Measurements from ENCODE around the gene PPP2R5C.

Gene PPP2R5C

DNA sequence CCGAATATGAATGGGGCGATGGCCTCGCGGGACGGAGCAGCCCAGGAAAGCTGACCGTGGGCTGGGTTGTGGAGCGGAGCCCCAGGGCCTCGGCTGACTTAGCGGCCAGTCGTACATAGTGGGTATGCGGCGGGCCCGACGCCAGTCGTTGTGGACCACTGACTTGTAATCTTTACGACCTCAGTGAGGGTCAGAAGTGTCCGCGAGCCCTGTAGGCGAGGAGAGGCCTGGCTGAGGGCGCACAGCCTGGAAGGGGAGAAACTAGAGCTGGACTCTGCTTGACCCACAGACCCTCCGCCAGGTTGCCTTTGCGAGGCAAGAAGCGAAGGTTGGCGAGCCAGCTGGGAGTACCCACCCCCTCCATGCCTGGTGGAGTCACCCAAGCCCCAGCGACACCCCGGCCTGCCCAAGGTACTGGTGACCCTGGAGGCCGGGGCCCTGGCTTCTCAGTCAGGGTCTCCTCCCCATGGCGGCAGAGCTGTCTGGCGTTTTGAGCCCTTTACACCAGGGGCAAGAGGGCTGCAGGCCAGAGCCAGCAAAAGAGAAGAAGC is 187.2 kb downstream of the PPP2R5C start:
- DNase-seq (ENCODE audit: low read depth in 2 of 2): no peak

DNA sequence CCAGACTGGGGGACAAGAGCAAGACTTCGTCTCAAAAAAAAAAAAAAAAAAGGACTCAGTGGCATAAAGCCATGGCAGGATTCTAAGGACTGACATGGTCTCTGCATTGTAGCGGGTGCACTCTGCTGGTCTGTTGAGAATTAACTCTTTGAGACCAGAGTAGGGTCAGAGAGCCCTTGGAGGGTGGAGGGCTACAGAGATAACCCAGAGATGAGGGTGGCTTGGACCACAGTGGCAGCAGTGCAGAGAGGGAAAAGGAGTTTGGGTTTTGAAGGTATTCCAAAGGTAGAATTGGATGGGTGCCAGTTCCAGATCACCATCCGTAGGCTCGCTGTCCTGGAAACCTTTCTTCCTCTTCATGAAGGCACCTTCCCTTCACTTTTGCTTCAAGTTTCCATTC is 188.6 kb downstream of the PPP2R5C start:
- no peak for DNase-seq (ENCODE audit: low read depth in 2 of 2)

DNA sequence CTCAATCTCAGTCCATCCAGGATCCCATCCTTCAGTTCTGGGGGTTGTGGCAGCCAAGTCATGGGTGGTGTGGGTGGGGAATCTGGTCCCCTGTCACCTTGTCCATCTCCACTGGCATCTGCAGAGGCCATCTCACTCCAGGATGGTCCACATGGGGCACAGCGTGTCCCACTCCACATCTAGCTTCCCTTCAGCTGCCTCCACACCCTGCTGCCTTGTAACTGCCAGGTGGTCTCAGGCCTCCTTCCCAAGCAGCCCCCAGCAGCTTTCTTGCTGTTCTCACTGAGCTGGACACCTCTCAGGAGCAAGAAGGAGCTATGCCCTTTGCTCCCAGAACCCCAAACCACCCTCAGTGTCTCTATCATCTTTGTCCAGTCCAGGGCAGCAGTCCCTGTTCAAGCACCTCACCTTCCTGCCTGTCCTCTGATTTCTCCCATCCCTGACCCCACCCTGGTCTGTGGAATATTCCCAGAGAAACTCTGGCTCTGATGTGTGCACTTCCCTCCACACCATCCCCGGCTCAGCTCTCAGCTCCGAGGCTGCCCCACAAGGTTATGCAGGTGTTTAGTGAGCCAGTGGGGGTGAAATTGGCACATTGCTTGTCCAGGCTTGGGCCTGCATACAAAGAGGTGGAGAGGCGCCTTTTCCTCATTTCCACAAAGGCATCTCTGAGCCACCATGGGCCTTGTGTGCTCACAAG is 189.2 kb downstream of the PPP2R5C start:
- DNase-seq (ENCODE audit: low read depth in 2 of 2): no peak

DNA sequence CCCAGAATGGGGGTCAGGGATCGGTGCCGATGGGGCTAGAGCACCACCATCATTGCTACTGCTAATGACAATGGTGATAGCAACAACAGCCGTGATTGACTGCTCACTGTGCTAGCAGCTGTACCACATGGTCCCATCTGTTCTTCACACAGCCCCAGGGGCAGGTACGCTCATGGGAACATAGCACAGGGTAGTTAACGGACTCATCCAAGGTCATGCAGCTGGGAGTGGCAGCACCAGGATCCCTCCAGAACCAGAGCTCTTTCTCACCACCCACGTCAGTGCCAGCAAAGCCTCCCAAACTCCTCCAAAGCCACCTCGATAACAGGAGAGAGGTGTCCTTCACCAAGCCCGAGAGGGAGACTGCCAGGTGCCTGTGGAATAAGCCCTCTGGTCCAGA is 191.6 kb downstream of the PPP2R5C start:
- no peak for DNase-seq (ENCODE audit: low read depth in 2 of 2)

DNA sequence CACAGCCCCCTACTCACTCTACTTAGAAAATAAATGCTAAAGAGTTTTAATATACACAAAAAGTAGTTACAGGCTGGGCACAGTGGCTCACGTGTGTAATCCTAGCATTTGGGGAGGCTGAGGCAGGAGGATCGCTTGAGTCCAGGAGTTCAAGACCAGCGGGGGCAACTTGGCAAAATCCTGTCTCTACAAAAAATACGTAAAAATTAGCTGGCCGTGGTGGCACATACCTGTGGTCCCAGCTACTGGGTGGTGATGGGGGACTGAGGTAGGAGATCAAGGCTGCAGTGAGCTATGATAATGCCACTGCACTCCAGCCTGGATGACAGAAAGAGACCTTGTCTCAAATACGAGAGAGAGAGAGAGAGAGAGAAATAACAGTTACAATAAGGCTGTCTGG is 193.0 kb downstream of the PPP2R5C start:
- no peak for DNase-seq (ENCODE audit: low read depth in 2 of 2)

DNA sequence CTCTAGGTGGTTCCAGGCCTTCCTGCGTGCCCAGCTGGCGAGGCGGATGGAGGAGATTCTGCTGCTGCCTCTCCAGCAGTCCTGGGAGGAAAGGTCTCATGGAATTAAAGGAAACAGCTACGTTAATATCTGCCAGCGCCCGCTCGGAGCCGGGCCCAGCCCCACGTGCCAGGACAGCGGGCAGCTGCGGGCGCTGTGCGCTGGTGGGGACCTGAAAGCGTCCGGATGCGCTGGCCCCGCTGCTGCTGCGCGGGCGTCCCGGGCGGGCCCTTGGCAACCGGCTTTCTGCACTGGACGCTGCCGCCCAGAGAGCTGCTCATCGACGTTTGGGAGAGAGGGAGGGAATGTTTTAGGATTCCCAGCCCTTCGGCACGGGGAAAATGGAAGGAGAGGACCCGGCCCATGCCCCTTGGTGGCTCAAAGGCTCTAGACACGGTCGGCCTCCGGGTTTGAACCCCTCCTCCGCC is 194.2 kb downstream of the PPP2R5C start:
- DNase-seq (ENCODE audit: low read depth in 2 of 2): no peak

DNA sequence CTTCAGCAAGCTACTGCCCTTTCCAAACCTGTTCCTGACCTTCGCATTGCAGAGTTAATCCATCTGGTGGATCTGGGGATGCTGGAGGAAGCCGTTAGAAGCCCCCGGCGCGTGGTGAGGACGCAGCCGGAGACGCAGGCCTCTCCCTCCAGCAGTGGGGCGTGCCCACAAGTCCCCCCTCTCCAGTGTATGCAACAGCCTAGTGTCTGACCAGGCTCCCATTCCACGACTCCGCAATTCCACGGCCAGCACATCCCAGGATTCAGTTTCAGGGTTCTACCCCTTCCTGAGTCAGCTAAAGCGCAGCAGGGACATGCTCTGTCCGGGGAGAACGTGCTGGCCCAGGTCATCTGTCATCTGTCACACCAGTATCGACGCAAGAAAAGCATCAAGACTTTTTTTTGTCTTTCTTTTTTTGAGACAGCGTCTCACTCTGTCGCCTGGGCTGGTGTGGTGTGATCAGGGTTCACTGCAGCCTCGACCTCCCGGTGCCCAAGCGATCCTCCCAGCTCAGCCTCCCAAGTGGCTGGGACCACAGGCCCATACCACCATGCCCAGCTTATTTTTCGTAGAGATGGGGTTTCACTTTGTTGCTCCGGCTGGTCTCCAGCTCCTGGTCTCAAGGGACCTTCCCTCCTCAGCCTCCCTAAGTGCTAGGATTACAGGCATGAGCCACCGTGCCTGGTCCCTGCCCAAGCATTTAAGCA is 194.8 kb downstream of the PPP2R5C start:
- no peak for DNase-seq (ENCODE audit: low read depth in 2 of 2)

DNA sequence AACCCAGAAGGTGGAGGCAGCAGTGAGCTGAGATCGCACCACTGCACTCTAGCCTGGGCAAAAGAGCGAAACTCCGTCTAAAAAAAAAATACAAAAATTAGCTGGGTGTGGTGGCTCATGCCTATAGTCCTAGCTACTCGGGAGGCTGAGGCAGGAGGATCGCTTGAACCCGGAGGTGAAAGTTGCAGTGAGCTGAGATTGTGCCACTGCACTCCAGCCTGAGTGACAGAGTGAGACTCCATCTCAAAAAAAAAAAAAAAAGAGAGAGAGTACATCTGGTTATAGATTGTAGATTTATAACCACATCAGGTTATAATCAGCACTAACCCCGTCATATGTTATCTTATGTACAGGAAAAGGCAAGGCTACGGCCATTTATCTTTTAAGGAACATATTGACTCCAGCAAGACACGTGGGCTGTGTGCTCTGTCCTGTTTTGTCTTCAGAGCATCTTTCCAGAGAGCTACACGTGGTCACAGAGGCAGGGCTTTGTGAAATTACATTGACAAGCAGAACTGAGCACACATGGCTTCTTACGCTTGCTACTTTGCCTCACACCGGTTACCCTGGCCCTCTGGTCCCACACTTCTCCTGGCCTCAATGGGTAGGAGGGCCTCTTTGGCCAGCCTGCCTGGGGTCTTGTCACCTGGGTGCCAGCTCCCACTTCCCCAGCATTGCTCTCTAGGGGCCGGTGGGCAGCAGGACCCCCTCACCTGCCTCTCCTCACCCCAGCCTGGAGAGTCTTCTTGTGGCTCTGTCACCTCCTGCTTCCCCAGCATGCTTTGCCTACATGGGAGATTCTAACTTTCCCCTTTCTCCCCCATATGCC is 196.1 kb downstream of the PPP2R5C start:
- no peak for DNase-seq (ENCODE audit: low read depth in 2 of 2)

DNA sequence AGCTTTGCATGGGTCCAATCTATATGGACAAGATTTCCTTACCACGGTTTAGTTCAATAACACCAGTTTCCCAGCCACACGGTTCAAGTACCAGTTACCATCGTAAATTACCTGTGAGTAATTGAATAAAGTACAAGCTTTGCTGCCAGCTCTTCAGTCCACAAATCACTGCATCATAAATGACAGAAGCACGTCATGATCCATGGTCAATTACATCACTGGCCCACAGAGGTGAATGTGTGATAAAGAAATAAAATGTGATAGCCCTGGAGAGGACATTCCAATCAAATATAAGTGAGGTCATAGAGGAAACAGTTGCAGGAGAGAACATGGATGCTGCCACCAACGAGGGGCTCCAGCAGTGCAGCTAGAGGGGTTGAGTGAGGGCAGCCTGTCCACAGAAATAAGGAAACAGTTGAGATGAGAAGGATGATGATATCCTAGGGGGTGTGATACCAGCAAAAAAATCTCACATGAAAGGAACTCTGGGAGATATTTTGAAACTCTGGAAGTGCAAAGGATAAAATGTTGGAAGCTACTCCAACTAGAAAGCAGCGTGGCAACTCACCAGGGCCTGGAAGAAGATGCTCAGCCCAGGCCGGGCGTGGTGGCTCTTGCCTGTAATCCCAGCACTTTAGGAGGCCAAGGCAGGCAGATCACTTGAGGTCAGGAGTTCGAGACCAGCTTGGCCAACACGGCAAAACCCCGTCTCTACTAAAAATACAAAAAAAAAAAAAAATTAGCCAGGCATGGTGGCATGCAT is 197.1 kb downstream of the PPP2R5C start:
- no peak for DNase-seq (ENCODE audit: low read depth in 2 of 2)

DNA sequence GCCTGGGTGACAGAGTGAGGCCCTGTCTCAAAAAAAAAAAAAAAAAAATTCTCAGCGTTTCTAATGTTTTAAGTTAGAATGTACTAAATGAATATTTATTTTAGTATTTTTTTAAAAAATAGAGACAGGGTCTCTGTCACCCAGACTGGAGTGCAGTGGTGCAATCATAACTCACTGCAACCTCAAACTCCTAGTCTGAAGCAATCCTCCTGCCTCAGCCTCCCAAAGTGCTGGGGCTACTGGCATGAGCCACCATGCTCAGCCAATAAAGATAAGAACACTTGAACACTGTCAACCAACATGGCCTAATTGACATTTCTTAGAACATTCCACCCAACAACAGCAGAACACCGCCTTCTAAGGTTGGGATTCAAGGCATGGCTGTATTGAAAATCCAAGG is 197.8 kb downstream of the PPP2R5C start:
- DNase-seq (ENCODE audit: low read depth in 2 of 2): no peak

DNA sequence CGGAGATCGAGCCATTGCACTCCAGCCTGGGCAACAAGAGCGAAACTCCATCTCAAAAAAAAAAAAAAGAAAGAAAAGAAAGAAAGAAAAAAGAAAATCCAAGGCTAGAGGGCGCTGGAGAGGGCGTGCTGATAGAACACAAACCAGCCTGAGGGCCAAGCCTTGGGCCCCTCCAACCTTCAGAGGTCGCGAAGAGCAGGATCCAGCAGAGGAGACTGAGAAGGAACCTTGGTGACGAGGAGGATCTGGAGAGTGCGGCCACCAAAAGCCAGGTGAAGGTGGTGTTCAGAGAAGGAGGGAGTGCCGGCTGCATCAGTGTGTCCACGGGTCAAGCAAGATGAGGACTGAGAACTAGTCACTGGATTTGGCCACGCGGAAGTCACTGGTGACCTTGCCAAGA is 198.7 kb downstream of the PPP2R5C start:
- DNase-seq (ENCODE audit: low read depth in 2 of 2): peak in 1 of 2 donors; percentile 35

DNA sequence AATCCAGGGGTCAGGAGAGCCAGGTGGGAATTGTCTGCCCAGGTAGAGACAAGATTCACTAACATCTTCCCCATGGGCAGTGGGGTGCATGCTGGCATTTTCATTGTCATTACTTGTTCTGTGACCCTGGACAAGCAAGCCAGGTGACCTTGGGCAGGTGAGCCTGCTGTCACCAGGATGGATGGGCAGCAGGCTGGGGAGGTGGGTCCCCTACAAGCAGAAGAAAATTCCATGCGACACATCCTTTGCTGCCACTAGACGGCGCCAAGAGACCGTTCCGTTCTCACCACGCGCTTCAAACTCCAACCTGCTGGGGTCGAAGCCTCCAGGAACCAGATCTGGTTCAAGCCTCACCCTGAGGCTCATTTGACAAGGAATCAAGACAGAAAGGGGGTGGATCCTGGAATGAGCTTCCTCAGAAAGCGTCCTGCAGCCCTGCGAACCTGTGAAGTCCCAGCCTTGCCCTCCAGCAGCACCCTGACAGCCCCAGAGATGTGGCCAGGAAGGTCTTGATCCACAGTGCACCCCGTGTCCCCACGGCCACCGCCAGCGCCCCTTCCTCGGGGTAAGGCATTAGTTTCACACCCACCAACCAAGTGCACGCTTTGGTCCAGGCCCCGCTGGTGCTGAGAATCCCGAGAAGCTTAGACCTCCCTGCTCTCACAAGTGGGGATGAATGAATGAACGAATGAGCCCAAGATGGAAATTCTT is 199.7 kb downstream of the PPP2R5C start:
- peak; percentile 57 to 72 for DNase-seq (ENCODE audit: low read depth in 2 of 2)

DNA sequence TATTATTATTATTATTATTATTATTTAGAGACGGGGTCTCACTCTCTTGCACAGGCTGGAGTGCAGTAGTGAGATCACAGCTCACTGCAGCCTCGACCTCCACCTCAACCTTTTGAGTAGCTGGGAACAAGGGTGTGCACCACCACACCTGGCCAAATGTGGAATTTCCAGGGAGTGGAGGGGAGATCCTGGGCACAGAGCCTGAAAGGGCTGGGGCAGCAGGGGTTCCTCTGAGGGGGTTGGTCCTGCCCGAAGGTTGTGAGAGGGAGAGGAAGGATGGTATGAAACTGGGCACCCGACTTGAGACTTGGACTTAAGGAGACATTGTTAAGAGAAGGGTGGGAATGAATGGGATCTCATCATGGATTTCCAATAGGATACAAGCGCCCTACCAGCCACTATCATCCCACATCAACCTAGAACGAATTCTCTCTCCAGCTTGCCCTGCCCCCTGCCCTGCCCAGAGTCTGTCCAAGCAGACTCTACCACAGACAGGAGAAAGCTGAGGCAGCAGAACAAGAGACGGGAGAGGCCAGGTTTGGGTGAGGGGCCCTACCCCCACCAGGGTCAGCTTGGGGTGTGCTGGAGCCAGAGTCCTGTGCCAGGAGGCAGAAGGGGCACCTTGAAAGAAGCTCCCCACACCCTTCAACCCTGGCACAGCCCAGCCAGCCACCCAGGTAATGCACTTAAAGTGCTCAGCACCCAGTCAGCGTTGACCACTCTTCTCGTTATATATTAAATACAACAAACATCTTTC is 200.4 kb downstream of the PPP2R5C start:
- no peak for DNase-seq (ENCODE audit: low read depth in 2 of 2)

DNA sequence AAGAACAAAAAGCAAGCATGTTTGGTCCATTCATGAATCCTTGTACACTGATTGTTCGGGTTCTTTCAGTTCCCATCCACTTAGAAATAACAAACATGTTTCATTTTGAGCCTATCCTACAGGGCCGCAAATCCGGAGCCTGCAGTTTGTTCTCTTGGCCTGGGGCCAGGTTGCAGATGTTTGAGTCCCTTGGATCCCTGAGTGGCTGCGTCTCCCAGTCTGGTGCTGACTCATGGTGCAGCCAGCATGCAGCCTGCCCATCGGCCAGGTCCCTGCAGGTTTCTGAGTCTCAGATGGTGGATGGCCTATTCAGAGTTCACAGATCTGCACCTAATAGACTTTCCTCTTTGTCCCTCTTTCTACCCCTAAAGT is 201.0 kb downstream of the PPP2R5C start:
- DNase-seq (ENCODE audit: low read depth in 2 of 2): no peak

DNA sequence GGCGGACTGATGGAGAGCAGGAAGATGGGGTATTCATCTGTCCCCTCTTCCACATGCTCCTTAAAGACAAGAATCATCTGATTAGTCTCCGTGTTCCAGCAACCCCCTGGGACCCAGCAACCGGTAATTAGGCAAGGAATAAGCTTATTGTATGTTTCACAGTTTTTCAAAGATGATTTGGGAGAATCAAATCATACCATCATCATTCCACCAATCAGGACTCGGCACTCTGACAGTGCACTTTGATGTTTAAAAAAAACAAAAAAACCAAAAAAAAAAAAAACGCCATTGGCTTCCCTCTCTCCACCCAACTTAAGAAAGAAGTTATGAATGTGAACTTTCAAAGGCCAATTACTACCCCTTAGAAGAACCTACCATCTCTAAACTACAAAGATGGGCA is 201.5 kb downstream of the PPP2R5C start:
- DNase-seq (ENCODE audit: low read depth in 2 of 2): no peak

DNA sequence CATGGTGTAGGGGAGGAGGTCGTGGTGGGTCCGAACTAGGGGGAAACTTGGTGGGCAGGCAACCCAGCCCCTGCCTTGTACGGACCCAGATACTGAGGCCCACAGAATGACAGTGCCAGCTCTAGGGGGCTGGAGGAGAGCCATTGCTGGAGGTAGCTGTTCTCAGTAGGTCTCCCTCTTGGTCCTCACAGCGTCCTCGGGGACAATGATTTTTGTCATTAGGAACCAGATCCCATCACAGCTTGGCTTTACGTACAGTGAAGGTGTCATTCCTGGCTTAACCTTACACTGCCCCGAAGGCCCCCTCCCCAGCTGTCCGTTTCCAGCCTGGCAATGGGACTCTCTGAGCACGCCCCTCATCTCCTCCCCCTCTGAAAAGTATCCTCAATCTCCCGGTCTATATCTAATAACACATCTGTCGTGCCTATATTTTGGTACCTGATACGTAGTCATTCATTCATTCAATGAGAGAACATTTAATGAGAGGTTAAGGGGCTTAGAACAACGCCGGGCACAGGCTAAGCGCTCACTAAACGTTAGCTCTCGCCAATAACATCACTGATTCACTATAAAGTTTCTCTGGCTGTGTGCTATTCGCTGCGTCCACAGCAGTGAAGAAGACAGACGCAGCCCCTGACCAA is 202.3 kb downstream of the PPP2R5C start:
- DNase-seq (ENCODE audit: low read depth in 2 of 2): no peak

DNA sequence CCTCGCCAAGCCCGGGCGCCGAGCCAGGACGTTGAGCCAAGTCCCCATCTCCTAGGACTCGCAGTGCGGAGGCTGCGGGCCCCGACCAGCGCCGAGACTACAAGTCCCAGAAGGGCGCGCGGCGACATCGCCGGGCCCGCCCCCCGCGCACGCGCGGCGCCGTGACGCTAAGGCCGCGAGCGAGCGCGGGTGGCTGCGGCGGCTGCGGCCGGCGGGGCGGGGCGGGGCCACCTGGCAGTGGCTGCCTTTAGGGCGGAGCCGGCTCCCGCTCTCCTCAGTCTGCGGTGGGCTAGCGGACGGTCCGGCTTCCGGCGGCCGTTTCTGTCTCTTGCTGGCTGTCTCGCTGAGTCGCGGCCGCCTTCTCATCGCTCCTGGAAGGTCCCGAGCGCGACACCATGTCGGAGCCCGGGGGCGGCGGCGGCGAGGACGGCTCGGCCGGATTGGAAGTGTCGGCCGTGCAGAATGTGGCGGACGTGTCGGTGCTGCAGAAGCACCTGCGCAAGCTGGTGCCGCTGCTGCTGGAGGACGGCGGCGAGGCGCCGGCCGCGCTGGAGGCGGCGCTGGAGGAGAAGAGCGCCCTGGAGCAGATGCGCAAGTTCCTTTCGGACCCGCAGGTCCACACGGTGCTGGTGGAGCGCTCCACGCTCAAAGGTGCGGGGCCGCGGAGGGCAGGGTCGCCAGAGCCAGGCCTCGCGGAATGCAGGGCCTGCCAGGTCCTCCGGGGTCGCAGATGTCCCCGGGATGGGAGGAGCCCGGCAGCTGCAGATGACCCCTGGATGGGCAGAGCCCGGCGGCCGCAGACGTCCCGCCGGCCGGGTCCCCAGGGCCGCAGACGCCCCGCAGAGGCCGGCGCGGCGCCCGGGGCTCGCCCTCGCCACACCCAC is 203.0 kb downstream of the PPP2R5C start, which contains the start of gene DYNC1H1:
TSS of gene DYNC1H1 (plus strand) at position 277 of the 884 bp plus-strand sequence. CDS start at position 396, 119 bp downstream.
- DNase-seq (ENCODE audit: low read depth in 2 of 2): peak; percentile 76 to 85

DNA sequence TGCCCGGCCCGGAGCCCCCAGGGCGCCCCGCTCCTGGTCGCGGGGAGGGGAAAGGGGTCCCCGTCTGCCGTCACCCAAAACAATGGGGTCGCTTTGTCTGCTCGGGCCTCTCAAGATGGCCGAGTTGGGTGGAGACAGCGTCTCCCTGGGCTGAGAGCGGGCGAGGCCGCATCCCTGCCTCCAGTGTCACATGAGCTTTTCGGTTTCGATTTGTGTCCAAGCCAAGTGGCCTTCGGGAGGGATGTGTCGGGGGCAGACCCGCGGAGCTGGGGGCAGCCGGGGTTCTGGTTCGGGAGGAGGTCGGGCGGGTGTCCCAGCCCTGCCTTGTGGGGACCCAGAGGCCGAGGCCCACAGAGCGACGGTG is 203.7 kb downstream of the PPP2R5C start:
- DNase-seq (ENCODE audit: low read depth in 2 of 2): peak in 1 of 2 donors; percentile 33
